Sigmoid colon (tissue), 7 donors: ENCODE measurements around the gene PCSK5. TPM values are rescaled to one million over a fixed set of nuclear protein-coding genes. Genes with fewer than 3 reads are reported as not detected.

Source experiments
- DNase-seq: peaks from one replicate; pipeline ENCODE4 v3.0.0-alpha.2; 2019
- H3K27ac ChIP-seq, 4 donors: fragments of 200-600 bp; sonication (generic); one replicate each; pipeline ENCODE4 v1.5.1; 2016 to 2019; ENCODE audit warnings: mild to moderate bottlenecking in 1 of 4
- H3K27me3 ChIP-seq, 3 donors: fragments of 200-600 bp; sonication (generic); one replicate each; pipeline ENCODE4 v1.5.1; 2019; ENCODE audit warnings: mild to moderate bottlenecking in 1 of 3
- H3K36me3 ChIP-seq, 4 donors: fragments of 200-600 bp; sonication (generic); one replicate each; pipeline ENCODE4 v1.5.1; 2016 to 2019
- H3K4me1 ChIP-seq, 4 donors: fragments of 200-600 bp; sonication (generic); one replicate each; pipeline ENCODE4 v1.5.1; 2017 to 2019
- H3K4me3 ChIP-seq, 4 donors: fragments of 200-600 bp; sonication (generic); one replicate each; pipeline ENCODE4 v1.5.1; 2017 to 2019; ENCODE audit warnings: mild to moderate bottlenecking in 2 of 4, moderate library complexity in 1 of 4
- H3K9me3 ChIP-seq, 4 donors: fragments of 200-600 bp in 3 of 4; sonication (generic) in 3 of 4; one replicate each; pipeline versions ENCODE4 v1.5.1 to v1.6.1; 2013 to 2019
- EP300 ChIP-seq, 4 donors: sonication (generic); formaldehyde crosslinking; IDR thresholded peaks; one replicate each; pipeline ENCODE4 v1.6.1; 2017; ENCODE audit warnings: antibody characterized with exemption in 4 of 4
- POLR2A ChIP-seq, 2 donors: fragments of 450-650 bp; IDR thresholded peaks; one replicate each; pipeline ENCODE4 v1.6.1; 2016; ENCODE audit warnings: antibody characterized with exemption in 2 of 2, mild to moderate bottlenecking in 2 of 2, moderate library complexity in 2 of 2
- POLR2AphosphoS5 ChIP-seq, 4 donors: sonication (generic); formaldehyde crosslinking; IDR thresholded peaks; one replicate each; pipeline ENCODE4 v1.6.1; 2017; ENCODE audit warnings: antibody characterized with exemption in 4 of 4
- WGBS, 2 donors: extraction: QIAGEN DNeasy Blood & Tissue Kit; methylation state at CpG; one replicate each; pipeline ENCODE4 v1.1.7; 2013; 5-methylcytosine and 5-hydroxymethylcytosine counted together
- intact Hi-C: fragments of 100-400 bp; cut with DNase I; formaldehyde crosslinking; loops from one replicate; pipeline ENCODE4 v1.15.1; 2023
- polyA plus RNA-seq, 3 donors: library from polyadenylated mRNA; stranded (reverse); fragments of 200-250 nt; gene quantifications; one replicate each; pipeline ENCODE4 v1.2.3, GENCODE V29; 2013
- total RNA-seq, 4 donors: library from RNA; depleted of rRNA; stranded (reverse); fragments of >200 nt; gene quantifications; one replicate each; pipeline ENCODE4 v1.1.0, GENCODE V29; 2016
- TF ChIP-seq, protein P1 (sequence below), 4 experiments: fragments of 450-650 bp in 3 of 4; fragments of 200-600 bp in 1 of 4; IDR thresholded peaks; one replicate each; pipeline ENCODE4 v1.5.1; 2016 to 2019; ENCODE audit warnings: antibody characterized with exemption in 4 of 4, mild to moderate bottlenecking in 3 of 4, moderate library complexity in 2 of 4
- donor health status: healthy with polysubstance abuse.
- donor health status: Bipolar disorder and iron deficiency.
- donor health status: healthy.

PCSK5 gene
- total and polyA plus RNA-seq, 7 donors = 2.4 to 23.5 (median 8.4) TPM

DNA sequence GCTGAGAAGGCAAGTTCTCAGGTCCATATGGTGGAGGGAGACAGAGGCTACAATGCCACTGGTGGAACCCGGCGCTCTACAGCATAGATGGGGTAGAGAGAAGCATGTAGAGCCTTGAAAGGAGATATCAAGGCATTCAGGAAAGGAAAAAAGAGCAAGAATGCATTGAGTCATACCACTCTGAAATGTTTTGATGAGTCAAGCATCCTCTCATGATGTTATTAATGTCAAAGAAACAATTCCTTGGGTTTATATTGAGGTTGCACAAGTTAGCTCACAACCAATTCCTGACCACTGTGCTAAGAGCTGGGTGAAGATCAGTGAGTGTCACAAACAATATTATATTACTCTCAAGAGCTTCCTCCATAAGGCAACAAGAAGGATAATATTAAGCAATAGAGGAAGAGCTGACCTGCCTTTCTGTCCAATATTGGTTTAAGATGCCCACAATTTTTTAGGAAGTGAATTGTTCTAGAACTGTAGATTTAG is 325.7 kb downstream of the PCSK5 start:
- Histone ChIP-seq H3K9me3 (no peaks in the 10 kb centered on the region), H3K27ac (peak overlapping the region in 2 of 4 donors; percentile 32 to 38), H3K4me1 (peaks cover 0 to 20% (median 2%) of the 10 kb centered on the region in 4 donors), H3K27me3 (no peaks in the 10 kb centered on the region), H3K36me3 (no peaks in the 10 kb centered on the region), H3K4me3 (no peak overlapping the region)
- intact Hi-C loops = no loop called here
- TF ChIP-seq POLR2A (IDR thresholded peaks at IDR 0.05) (no peak), POLR2AphosphoS5 (IDR thresholded peaks at IDR 0.05) (peak in 1 of 4 donors; percentile 10), EP300 (IDR thresholded peaks at IDR 0.05) (no peak)
- TF ChIP-seq, protein P1, sequence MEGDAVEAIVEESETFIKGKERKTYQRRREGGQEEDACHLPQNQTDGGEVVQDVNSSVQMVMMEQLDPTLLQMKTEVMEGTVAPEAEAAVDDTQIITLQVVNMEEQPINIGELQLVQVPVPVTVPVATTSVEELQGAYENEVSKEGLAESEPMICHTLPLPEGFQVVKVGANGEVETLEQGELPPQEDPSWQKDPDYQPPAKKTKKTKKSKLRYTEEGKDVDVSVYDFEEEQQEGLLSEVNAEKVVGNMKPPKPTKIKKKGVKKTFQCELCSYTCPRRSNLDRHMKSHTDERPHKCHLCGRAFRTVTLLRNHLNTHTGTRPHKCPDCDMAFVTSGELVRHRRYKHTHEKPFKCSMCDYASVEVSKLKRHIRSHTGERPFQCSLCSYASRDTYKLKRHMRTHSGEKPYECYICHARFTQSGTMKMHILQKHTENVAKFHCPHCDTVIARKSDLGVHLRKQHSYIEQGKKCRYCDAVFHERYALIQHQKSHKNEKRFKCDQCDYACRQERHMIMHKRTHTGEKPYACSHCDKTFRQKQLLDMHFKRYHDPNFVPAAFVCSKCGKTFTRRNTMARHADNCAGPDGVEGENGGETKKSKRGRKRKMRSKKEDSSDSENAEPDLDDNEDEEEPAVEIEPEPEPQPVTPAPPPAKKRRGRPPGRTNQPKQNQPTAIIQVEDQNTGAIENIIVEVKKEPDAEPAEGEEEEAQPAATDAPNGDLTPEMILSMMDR (IDR thresholded peaks at IDR 0.05) = no peak
- DNase-seq = no peak
- 89 to 93% methylated on average over 2 of the region's 2 CpGs for WGBS, 2 donors

DNA sequence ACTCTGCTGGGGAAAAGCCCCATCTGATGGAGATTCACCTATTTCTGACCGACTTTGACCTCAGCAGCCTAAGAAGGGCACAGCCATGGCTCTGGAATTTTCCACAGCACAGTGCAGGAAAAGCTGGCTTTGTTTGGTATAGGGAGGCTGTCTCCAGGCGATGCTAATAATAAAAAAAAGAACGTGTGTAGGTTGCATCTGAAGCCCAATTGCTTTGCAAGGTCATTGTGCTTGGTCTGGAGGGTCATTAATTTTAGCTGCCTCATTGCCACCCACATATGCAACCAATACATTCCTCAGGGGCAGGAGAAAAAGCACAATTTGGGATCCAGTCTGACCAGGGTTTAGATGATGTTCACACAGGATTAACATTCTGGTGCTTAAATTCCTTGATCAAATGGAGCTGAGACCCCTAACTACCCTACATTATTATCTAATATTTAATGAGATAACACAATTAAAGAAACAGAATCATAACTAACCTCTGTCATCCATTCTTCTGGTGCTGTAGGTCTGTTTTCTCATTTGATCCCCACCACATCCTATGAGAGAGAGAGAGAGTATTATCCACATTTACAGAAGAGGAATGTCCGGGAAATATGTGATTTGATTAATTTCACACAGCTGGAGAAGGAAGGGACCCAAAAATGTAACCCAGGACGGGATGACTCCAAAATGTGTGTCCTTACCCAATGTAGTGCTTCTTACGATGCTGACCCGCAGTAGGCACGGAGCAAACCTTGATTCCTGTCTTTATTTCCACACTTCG is 327.8 kb downstream of the PCSK5 start:
- intact Hi-C loops = no loop called here
- H3K36me3 ChIP-seq = no peaks in the 10 kb centered on the region
- no peaks in the 10 kb centered on the region for H3K9me3 ChIP-seq
- no peaks in the 10 kb centered on the region for H3K27me3 ChIP-seq
- no peak overlapping the region for H3K27ac ChIP-seq
- H3K4me1 ChIP-seq = peaks cover 0 to 20% (median 3%) of the 10 kb centered on the region in 4 donors
- WGBS, 2 donors = 86% methylated on average over 9 of the region's 9 CpGs
- DNase-seq = no peak
- no peak for TF ChIP-seq EP300 (IDR thresholded peaks at IDR 0.05)
- TF ChIP-seq POLR2A (IDR thresholded peaks at IDR 0.05) = no peak
- TF ChIP-seq, protein P1 (IDR thresholded peaks at IDR 0.05) = no peak
- TF ChIP-seq POLR2AphosphoS5 (IDR thresholded peaks at IDR 0.05) = no peak
- no peak overlapping the region for H3K4me3 ChIP-seq

DNA sequence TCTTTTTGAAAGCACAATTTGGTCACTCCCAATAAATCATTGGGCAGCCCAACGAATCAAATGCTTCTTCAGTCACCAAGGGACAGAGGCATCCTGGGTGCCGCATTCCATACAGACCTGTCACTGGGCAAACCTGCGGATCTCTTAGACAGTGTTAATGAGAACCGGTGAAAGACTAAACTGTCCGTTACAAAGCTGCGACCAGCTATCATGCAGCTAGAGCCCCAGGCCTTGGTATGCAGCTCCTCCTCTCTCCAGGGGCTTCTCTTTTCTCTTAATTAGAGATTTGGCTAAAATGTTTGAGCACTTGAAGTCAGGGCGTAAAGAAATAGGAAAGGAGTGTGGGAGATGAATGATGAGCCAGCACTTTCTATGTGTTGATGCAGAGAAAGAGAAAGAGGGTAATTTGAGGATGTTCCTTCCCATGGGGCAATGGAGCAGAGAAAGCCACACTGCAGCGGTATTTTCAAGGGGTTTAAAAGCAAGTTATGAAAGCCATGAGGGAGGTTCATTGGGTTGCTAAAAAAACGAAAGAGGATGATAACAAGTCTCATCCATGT is 328.5 kb downstream of the PCSK5 start:
- Histone ChIP-seq H3K4me1 (peaks cover 0 to 20% (median 3%) of the 10 kb centered on the region in 4 donors), H3K36me3 (no peaks in the 10 kb centered on the region), H3K27me3 (no peaks in the 10 kb centered on the region), H3K9me3 (no peaks in the 10 kb centered on the region), H3K27ac (no peak overlapping the region), H3K4me3 (no peak overlapping the region)
- WGBS, 2 donors = 86 to 90% methylated on average over 9 of the region's 9 CpGs
- no peak for TF ChIP-seq POLR2AphosphoS5 (IDR thresholded peaks at IDR 0.05)
- TF ChIP-seq EP300 (IDR thresholded peaks at IDR 0.05) = no peak
- TF ChIP-seq, protein P1 (IDR thresholded peaks at IDR 0.05) = no peak
- TF ChIP-seq POLR2A (IDR thresholded peaks at IDR 0.05) = no peak
- DNase-seq = no peak
- intact Hi-C loops = no loop called here

DNA sequence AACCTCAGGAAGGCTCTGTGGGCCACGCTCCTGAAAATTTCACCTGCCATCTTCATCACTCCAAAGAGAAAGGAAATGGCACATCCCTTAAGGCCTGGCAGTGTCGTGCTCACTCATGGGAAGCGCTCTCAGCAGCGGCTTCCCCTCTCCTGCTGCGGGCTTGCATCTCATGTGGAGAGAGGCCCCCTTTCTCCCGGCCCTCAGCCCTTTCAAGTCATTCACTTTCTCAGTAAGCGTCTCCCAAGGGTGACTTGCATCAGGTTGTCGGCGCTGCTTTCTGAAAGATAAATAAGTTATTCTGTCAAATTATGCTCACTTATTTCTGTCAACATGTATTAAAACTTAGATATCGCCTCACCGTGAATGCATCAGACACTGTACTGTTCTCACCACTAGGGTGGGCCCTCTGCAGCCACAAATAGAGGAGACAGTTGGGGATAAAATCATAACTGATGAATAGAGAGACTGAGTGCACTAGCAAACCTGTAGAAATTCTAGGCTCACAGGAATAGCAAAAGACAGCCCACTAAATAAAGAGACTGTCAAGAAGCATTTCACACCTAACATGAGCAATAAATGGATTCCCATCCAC is 329.2 kb downstream of the PCSK5 start:
- 92 to 97% methylated on average over 11 of the region's 11 CpGs for WGBS, 2 donors
- Histone ChIP-seq H3K27me3 (no peaks in the 10 kb centered on the region), H3K4me3 (no peak overlapping the region), H3K36me3 (no peaks in the 10 kb centered on the region), H3K9me3 (no peaks in the 10 kb centered on the region), H3K4me1 (peaks cover 0 to 18% (median 3%) of the 10 kb centered on the region in 4 donors), H3K27ac (no peak overlapping the region)
- intact Hi-C loops = no loop called here
- DNase-seq = no peak
- TF ChIP-seq POLR2A (IDR thresholded peaks at IDR 0.05) = no peak
- TF ChIP-seq EP300 (IDR thresholded peaks at IDR 0.05) = no peak
- no peak for TF ChIP-seq POLR2AphosphoS5 (IDR thresholded peaks at IDR 0.05)
- TF ChIP-seq, protein P1 (IDR thresholded peaks at IDR 0.05) = no peak
